HG03025 (cell line): ENCODE measurements around the gene SLC30A4.
"Not testable (repeated sequence)": the region's sequence is repeated elsewhere in the genome, so short reads cannot be mapped to it uniquely, and the experiment has no call there.

Source experiments
- ATAC-seq: cut with Tn5 transposase; IDR thresholded peaks from one replicate; pipeline ENCODE4 v1.9.1; 2021; ENCODE audit warnings: mild to moderate bottlenecking, moderate library complexity; ENCODE audit not compliant: unreplicated experiment, low FRiP score

SLC30A4 gene

DNA sequence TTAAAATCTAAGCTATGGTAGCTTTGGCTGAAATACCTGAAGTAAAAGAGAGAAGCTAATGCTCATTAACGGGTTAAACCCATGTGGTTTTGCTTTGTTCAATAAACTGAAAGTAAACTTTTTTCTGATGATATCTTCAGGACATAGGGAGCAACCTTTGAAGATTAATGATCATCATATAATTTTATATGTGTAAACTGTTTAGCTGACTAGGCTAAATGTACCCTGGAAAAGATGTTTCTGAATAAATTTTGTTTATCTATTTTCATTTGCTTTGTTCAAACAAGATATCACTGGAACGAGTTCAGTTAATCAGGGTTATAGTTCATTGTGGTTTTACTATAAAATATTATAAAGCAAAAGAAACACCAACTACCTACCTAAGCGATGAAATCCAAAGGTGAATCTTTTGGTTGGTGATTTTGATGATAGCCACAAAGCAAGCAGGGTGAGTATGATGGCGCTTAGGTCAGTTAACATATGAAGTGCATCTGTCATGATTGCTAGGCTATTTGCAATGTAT is 11.7 kb downstream of the SLC30A4 start:
- ATAC-seq: no peak

DNA sequence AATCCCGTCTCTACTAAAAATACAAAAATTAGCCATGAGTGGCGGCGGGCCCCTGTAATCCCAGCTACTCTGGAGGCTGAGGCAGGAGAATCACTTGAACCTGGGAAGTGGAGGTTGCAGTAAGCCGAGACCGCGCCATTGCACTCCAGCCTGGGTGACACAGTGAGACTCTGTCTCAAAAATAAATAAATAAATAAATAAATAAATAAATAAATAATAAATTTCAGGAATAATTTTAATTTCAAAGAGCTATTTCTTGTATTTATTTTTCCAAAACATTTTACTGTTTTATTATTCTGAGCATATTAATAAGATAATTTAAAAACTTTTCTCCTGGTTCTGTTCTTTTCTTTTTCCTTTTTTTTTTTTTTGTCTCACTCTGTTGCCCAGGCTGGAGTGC is 15.4 kb downstream of the SLC30A4 start:
- ATAC-seq: not testable (repeated sequence)

DNA sequence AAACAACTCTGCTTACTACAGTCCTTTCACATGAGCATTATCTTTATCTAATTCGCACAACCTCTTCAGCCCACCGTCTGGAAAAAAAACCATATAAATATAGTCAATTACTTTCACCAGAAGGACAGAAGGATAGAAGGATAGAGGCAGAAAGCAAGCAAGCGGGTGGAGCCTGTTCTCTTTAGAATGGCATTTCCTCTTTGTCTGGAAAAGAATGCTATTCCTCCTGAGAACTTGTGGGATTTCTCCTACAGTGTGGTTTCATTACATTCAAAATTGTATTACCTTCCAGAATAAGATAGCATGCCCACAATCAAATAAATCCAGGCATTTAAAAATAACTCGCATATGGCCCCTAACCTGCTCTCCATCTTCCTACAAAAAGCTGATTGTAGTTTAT is 23.1 kb downstream of the SLC30A4 start:
- ATAC-seq: no peak

DNA sequence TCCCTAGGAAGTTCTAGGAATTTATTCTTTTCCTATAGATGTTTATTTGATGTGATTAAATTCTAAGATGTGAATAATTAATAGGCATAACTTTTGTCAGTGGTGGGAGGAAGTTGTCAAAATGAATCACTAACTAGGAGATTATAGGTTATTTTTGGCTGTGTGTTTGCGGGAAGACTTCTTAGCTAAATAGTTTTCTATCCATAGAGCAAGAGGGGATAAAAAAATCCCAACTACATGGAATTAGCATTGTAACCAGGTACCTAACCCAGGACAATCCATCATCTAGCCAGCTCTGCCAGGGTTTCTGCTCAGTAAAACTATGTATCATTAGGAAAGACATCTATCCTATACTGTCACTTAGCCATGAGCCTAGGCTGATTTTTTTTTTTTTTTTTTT is 23.9 kb downstream of the SLC30A4 start:
- no peak for ATAC-seq

- ATAC-seq: no peak
These were observed 25.3 kb downstream of the SLC30A4 start for GRCh38 chr15:45497261-45497660.

GRCh38 chr15:45496658-45497057 is 25.9 kb downstream of the SLC30A4 start:
- no peak for ATAC-seq

DNA sequence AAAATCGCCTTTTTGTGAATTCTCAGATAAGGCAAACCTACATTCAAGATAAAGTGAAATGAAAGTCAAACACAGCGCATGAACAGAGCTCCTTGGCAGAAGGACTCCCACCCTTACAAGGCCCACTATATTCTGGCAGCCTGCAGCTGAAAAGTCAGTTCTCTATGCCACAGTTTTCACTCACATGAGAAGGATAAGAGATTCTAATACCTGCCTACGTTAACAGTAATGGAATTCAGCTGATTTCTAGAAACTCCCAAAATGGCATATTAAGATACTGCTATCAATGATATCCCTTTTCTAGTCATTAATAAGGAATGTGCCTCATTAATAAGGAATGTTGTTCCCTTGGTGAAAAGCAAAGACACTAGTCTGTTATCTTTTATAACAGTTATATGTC is 27.0 kb downstream of the SLC30A4 start:
- no peak for ATAC-seq

GRCh38 chr15:45489690-45490238 is 32.8 kb downstream of the SLC30A4 start:
- ATAC-seq: no peak

- no peak for ATAC-seq
These were observed 36.2 kb downstream of the SLC30A4 start for GRCh38 chr15:45486317-45486716.

GRCh38 chr15:45481135-45481534 is 41.4 kb downstream of the SLC30A4 start:
- no peak for ATAC-seq

DNA sequence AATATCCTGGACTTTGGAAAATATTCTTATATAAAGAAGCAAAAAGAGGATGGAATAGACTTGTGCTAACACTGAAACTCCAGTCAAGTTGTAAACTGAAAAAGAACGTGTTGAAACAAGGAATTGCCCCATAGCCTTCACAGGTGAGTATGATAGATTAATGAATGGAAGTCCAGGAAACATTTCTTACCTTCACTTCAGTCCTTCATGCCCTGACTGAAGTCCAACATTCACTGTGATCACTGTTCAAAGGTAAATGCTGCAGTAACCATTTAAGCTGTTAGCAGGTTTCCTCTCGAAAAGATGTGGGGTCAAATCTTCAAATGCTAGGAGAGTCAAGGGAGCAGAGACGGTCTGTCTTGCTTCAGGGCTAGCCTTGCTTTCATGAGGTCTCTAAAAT is 46.1 kb downstream of the SLC30A4 start:
- no peak for ATAC-seq

GRCh38 chr15:45474799-45475198 is 47.8 kb downstream of the SLC30A4 start:
- ATAC-seq: no peak

DNA sequence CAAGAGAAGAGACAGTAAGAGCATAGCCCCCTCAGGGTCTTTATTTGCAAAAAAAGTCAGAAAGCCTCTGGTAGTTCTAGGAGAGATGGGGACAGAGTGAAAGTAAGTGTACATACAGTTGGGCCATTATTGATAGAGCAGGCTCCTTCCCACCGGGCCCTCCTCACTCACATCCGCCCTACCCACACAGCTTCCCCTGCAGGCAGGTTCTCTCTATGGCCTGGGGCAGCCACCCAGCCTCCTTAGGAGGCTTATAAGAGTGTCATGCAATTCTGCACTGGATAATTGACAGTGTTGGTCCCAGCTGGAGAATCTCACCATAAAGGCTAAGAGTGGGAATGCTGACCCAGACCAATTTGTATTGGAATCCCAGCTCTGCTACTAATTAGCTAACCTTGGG is 49.5 kb downstream of the SLC30A4 start:
- no peak for ATAC-seq

DNA sequence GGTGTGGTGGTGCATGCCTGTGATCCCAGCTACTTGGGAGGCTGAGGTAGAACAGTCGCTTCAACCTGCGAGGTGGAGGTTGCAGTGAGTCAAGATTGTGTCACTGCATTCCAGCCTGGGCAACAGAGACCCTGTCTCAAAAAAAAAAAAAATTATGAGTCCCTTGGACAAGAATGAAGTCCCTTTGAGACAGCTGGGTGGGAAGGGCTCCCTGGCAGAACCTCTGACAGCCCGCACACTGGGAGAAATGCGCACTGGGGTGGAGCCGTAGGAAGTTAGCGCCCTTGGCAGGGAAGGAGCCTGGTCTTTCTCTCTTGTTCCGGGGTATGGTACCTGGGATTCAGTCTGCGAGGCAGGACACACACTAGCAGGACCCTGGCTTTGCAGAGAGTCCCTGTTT is 51.4 kb downstream of the SLC30A4 start:
- no peak for ATAC-seq

DNA sequence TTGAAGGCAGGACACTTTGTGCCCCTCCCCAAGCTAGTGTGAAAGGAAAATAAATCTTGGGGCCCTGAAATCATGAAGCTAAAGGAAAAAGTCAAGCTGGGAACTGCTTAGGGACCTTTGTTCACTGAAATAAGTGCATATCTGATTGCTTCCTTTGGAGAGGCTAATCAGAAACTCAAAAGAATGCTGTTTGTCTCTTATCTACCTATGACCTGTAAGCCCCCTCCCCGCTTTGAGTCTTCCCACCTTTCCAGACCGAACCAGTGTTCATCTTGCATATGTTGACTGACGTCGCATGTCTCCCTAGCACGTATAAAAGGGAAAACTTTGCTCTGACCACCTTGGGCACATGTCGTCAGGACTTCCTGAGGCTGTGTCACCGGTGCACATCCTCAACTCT is 53.1 kb downstream of the SLC30A4 start:
- no peak for ATAC-seq

DNA sequence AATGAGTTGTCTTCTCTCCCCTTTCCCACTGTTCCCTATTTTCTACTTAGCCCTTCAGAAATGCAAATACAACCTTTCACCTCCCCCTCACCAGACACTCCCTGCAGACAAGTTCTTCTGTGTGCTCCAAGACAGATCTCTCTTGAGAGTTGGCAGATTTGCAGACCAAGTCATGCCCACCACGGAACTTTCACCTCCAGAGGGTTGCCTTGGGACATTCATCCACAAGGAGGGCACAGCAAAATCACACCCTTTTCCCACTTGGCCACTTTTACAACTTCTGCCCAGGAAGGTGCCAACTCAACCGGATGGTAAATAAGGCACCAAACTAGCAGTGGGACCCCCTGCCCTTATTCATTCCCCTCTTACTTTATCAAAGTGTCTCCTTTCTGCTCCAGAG is 53.5 kb downstream of the SLC30A4 start:
- ATAC-seq: no peak

DNA sequence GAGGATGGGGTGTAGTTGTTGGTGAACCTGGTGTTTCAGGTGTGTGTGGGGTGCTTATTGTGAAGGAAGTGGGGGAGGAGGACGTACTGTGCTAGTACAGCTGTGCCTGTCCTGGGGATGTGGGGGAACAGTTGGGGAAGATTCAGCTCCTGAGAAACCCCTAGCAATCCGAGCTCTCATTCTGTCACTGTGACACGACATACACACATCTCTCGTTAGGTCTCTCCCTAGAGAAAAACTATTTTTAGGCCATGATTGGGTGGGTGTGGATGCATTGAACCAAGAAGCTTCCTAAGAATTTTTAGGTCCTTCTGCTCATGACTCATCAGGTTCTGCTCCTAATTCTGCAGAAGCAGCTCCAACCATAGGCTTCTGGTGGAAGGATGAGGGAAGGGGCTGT is 54.3 kb downstream of the SLC30A4 start:
- ATAC-seq: no peak

DNA sequence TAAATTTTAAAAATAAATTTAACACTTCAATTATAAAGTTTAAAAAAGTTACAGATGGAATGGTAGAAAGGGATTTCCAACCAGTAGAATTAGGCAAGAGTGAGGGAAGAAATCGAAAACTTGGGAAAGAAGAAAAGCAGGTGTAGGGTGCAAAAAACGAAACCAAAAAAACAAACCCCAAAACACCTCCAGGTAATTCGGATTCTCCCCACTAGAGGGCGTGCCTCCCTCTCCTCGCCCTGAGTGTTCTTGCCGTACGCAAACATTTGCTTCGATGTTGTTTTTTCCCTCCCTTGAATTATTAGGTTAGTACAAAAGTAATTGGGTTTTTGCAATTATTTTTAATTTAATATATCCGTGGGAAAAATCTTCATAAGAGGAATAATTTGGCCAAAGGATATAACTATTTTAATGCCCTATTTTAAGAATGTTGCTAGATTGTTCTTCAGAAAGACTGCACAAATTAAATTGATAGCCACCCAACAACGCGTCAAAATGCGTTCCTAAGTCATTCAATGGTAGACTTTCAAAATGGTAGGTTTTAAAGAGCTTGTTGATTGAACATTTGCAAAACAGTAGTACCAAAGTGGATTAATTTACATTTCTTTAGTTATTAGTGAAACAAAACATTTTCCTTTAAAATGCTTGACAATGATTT is 63.7 kb downstream of the SLC30A4 start:
- ATAC-seq: no peak

GRCh38 chr15:45457641-45458539 is 64.7 kb downstream of the SLC30A4 start:
- ATAC-seq: no peak

DNA sequence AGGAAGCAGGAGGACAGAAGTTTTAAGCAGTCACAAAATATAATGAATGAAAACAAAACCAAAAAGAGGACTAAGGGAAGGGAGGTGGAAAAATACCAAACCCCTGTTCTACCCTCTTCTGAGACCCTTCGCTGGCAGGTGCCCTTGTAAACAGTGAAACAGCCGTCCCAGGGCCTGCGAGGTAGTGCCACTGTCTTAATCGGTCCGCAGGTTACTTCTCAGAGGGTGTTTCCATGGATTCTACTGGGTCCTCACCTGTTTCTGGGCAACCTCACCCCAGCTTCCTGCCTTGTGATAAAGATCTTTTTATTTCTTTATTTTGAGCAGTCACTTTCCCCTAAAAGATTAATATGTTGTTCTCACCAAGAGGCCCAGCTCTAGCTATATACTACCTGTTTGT is 65.3 kb downstream of the SLC30A4 start:
- ATAC-seq: no peak
